ENCODE data around the gene SUDS3. TPM values are rescaled to one million over a fixed set of nuclear protein-coding genes. Genes with fewer than 3 reads are reported as not detected.

SUDS3 gene
- polyA plus RNA-seq, 3 donors from 2014 or later: 12.2 to 13.0 (median 12.5) TPM

DNA sequence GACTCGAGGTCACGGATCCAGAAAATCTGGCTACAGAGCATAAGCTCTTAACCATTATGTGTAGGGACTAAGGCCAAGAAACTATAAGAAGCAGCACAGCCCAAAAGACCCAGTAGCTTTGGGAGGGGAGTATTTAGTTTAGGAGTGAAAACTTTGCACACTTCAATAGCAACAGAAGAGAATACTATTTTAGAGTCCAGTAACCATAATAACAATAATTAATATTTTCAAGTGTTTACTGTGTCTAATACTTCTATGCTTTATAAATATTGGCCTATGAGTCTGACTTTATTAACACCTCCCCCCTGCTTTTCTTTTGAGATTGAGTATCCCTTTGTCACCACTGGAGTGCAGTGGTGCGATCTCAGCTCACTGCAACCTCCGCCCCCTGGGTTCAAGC is 82.8 kb downstream of the SUDS3 start:
- no peak for DNase-seq
- Mint-ChIP-seq H3K4me3 (no peak overlapping the region), H3K27ac (no peak overlapping the region), H3K36me3 (no peaks in the 10 kb centered on the region), H3K4me1 (no peaks in the 10 kb centered on the region), H3K27me3 (ENCODE audit: low read depth in 3 of 3) (peaks cover 0 to 14% (median 5%) of the 10 kb centered on the region in 3 donors), H3K9me3 (peaks cover 0 to 5% (median 0%) of the 10 kb centered on the region in 6 donors)

DNA sequence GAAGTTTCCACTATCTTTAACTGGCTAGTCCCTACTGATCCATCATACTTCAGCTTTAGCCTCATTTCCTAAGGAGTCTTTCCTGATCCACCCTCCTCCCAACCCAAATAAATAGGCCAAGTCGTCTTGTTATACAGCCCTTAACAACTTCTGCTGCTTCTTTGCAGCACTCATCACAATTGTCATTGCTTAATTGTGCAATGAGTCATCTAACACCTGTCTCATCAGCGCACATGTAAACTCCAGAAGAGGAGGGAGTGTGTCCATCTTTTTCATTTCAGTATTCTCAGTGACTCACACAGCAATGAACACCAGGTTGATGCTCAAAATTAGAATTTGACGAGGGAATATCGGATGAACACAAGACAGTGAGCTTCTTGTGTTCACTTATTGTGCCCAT is 87.3 kb downstream of the SUDS3 start:
- DNase-seq: no peak
- Mint-ChIP-seq H3K9me3 (no peaks in the 10 kb centered on the region), H3K4me3 (no peak overlapping the region), H3K36me3 (no peaks in the 10 kb centered on the region), H3K27ac (no peak overlapping the region), H3K27me3 (ENCODE audit: low read depth in 3 of 3) (peaks cover 0 to 14% (median 4%) of the 10 kb centered on the region in 3 donors), H3K4me1 (no peaks in the 10 kb centered on the region)

DNA sequence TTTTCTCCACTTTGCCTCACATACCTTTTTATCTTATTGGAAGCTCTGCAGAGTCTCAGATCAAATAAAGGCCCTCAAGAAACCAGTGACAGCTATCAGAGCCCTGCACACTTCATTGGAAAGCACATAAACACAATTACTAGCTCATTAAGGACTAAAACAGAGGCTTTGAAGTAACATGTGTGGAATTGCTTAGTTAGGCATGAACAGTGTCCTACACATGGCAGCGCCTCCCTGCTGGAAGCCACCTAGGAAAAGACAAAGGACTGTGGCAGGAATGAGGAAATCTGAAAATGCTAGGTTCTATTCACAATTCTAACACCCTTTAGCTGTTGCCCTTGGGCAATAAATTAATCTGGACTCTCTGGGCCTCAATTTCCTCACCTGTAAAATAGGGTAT is 89.4 kb downstream of the SUDS3 start:
- Mint-ChIP-seq H3K36me3 (no peaks in the 10 kb centered on the region), H3K9me3 (no peaks in the 10 kb centered on the region), H3K4me3 (no peak overlapping the region), H3K27me3 (ENCODE audit: low read depth in 3 of 3) (peaks cover 0 to 6% (median 2%) of the 10 kb centered on the region in 3 donors), H3K27ac (no peak overlapping the region), H3K4me1 (no peaks in the 10 kb centered on the region)
- DNase-seq: no peak

Other genes starting within 250 kb of the SUDS3 start
- gene PEBP1, start 240.4 kb upstream of the SUDS3 start, polyA plus RNA-seq: 100 to 1,000 TPM; 145 to 163 (median 161) TPM
- 100 to 1,000 TPM in 1 of 3 donors, 10 to 100 TPM in 2; 62.1 to 162 (median 75.4) TPM for gene TAOK3, start 3.6 kb upstream of the SUDS3 start, polyA plus RNA-seq

Measured in immature natural killer cell (primary cell).